HCT116 (cell line): ENCODE data around the gene CACNA2D3. TPM values are rescaled to one million over a fixed set of nuclear protein-coding genes. Genes with fewer than 3 reads are reported as not detected.

Experiments
- ATAC-seq: fragments of 200-7000 bp; cut with Tn5 transposase; 2 replicates; pipeline ENCODE4 v1.9.1; 2020; ENCODE audit warnings: mild to moderate bottlenecking, moderate library complexity
- BruUV-seq: library from RNA; stranded (reverse); fragments of 400-500 nt; replicated peaks from 2 replicates; lab custom pipeline; 2021; lab: Mats Ljungman, UMichigan
- CTCF ChIA-PET: fragments of 300-600 bp; sonication (Branson Sonifier 250); formaldehyde crosslinking; loops from one replicate; lab custom pipeline; 2021; ENCODE audit warnings: antibody characterized with exemption; lab: Charles Lee
- POLR2A ChIA-PET: fragments of 300-600, 350-600 bp; sonication (Branson Sonifier 250); formaldehyde crosslinking; loops from one replicate; lab custom pipeline; 2021; ENCODE audit warnings: antibody characterized with exemption; lab: Charles Lee
- RAD21 ChIA-PET, 2 experiments: fragments of 300-600 bp; sonication (Branson Sonifier 250); formaldehyde crosslinking; loops; one replicate each; lab custom pipeline; 2023; ENCODE audit warnings: low total read pairs in 2 of 2; ENCODE audit not compliant: uncharacterized antibody in 2 of 2, unreplicated experiment in 2 of 2, low non-redundant PET in 1 of 2; lab: Charles Lee
- DNase-seq: peaks from one replicate; pipeline ENCODE4 v3.0.0-alpha.2; 2010; ENCODE audit warnings: low read depth, low spot score
- H2AFZ ChIP-seq: fragments of 200-600 bp; shearing (Covaris generic), sonication (generic); 2 replicates; pipeline ENCODE4 v1.6.1; 2017; ENCODE audit warnings: low read depth, mixed run types, mixed read lengths, antibody characterized with exemption, low read length; ENCODE audit not compliant: poor library complexity, severe bottlenecking
- H3K27ac ChIP-seq: 2 replicates; pipeline ENCODE4 v1.5.1; 2012; ENCODE audit warnings: low read depth, low read length
- H3K27me3 ChIP-seq: fragments of 200-600 bp; sonication (generic); 2 replicates; pipeline ENCODE4 v1.6.1; 2016; ENCODE audit warnings: mixed run types, low read length, mixed read lengths; ENCODE audit not compliant: insufficient read depth
- H3K36me3 ChIP-seq, 2 experiments: fragments of 200-500 bp in 1 of 2; fragments of 200-600 bp in 1 of 2; sonication (Bioruptor generic) in 1 of 2; sonication (generic) in 1 of 2; 2 replicates each; pipeline versions ENCODE4 v1.5.1 to v1.6.1; 2014 to 2016; ENCODE audit warnings: low read length in 2 of 2, inconsistent platforms in 1 of 2, mixed read lengths in 1 of 2, mixed run types in 1 of 2; ENCODE audit not compliant: insufficient read depth in 2 of 2, control insufficient read depth in 1 of 2
- H3K4me1 ChIP-seq, 2 experiments: fragments of 200-600 bp in 1 of 2; sonication (generic) in 1 of 2; 2 replicates each; pipeline versions ENCODE4 v1.5.1 to v1.6.1; 2012 to 2017; ENCODE audit warnings: low read length in 2 of 2, inconsistent platforms in 1 of 2, mild to moderate bottlenecking in 1 of 2, mixed read lengths in 1 of 2, mixed run types in 1 of 2, moderate library complexity in 1 of 2; ENCODE audit not compliant: insufficient read depth in 2 of 2, control insufficient read depth in 1 of 2
- H3K4me2 ChIP-seq: fragments of 200-600 bp; sonication (generic); 2 replicates; pipeline ENCODE4 v1.6.1; 2017; ENCODE audit warnings: mixed run types, low read length, mixed read lengths
- H3K4me3 ChIP-seq, 2 experiments: fragments of 200-600 bp in 1 of 2; sonication (generic) in 1 of 2; replicated peaks in 1 of 2; 2 replicates each; pipeline ENCODE4 v1.5.1; 2011 to 2016; ENCODE audit warnings: low read length in 2 of 2, control low read depth in 1 of 2, low read depth in 1 of 2, mild to moderate bottlenecking in 1 of 2, mixed read lengths in 1 of 2, mixed run types in 1 of 2
- H3K79me2 ChIP-seq: fragments of 200-600 bp; sonication (generic); 2 replicates; pipeline ENCODE4 v1.6.1; 2017; ENCODE audit warnings: mild to moderate bottlenecking, mixed run types, low read length, moderate library complexity, mixed read lengths; ENCODE audit not compliant: insufficient read depth
- H3K9ac ChIP-seq: fragments of 200-600 bp; sonication (generic); 2 replicates; pipeline ENCODE4 v1.6.1; 2016; ENCODE audit warnings: low read length, mixed read lengths
- H3K9me2 ChIP-seq: fragments of 200-600 bp; sonication (generic), shearing (Covaris generic); 2 replicates; pipeline ENCODE4 v1.6.1; 2017; ENCODE audit warnings: mixed run types, mild to moderate bottlenecking, moderate library complexity; ENCODE audit not compliant: insufficient read depth
- H3K9me3 ChIP-seq, 2 experiments: fragments of 200-500 bp in 1 of 2; fragments of 200-600 bp in 1 of 2; sonication (Bioruptor generic) in 1 of 2; sonication (generic) in 1 of 2; 2 replicates each; pipeline ENCODE4 v1.6.1; 2014 to 2017; ENCODE audit warnings: low read length in 2 of 2, mixed read lengths in 2 of 2, inconsistent platforms in 1 of 2, low read depth in 1 of 2, mild to moderate bottlenecking in 1 of 2, mixed run types in 1 of 2, moderate library complexity in 1 of 2; ENCODE audit not compliant: control insufficient read depth in 1 of 2, insufficient read depth in 1 of 2
- H4K20me1 ChIP-seq: fragments of 200-600 bp; sonication (generic), shearing (Covaris generic); 2 replicates; pipeline ENCODE4 v1.6.1; 2017; ENCODE audit warnings: mixed run types, mild to moderate bottlenecking, moderate library complexity; ENCODE audit not compliant: insufficient read depth
- ATF3 ChIP-seq: IDR thresholded peaks from 2 replicates; pipeline ENCODE4 v1.6.1; 2012
- CBX3 ChIP-seq: IDR thresholded peaks from 2 replicates; pipeline ENCODE4 v1.6.1; 2012; ENCODE audit warnings: low read depth
- CEBPB ChIP-seq: IDR thresholded peaks from 2 replicates; pipeline ENCODE4 v1.6.1; 2012; ENCODE audit warnings: low read depth
- CTCF ChIP-seq, 3 experiments: fragments of 200-600 bp in 1 of 3; sonication (generic) in 1 of 3; IDR thresholded peaks in 2 of 3; conservative IDR thresholded peaks in 1 of 3; 2 replicates each; pipeline ENCODE4 v1.5.1; 2012 to 2017; ENCODE audit warnings: low read depth in 2 of 3, low read length in 2 of 3, antibody characterized with exemption in 1 of 3, borderline replicate concordance in 1 of 3, control low read depth in 1 of 3, mild to moderate bottlenecking in 1 of 3, mixed read lengths in 1 of 3, mixed run types in 1 of 3, moderate library complexity in 1 of 3; ENCODE audit not compliant: insufficient read depth in 1 of 3
- EGR1 ChIP-seq: IDR thresholded peaks from 2 replicates; pipeline ENCODE4 v1.6.1; 2012; ENCODE audit warnings: low read depth
- EZH2 ChIP-seq: fragments of 200-600 bp; sonication (generic); IDR thresholded peaks from 2 replicates; pipeline ENCODE4 v1.6.1; 2017; ENCODE audit warnings: antibody characterized with exemption, mixed run types
- EZH2phosphoT487 ChIP-seq: fragments of 200-600 bp; IDR thresholded peaks from 2 replicates; pipeline ENCODE4 v1.6.1; 2018; ENCODE audit warnings: antibody characterized with exemption, borderline replicate concordance
- FOSL1 ChIP-seq: IDR thresholded peaks from 2 replicates; pipeline ENCODE4 v1.6.1; 2012; ENCODE audit warnings: low read depth
- MAX ChIP-seq: IDR thresholded peaks from 2 replicates; pipeline ENCODE4 v1.6.1; 2012
- POLR2A ChIP-seq: IDR thresholded peaks from 2 replicates; pipeline ENCODE4 v1.7.0; 2011; ENCODE audit warnings: borderline replicate concordance; ENCODE audit not compliant: insufficient read depth, insufficient read length; ENCODE audit errors: extremely low read depth
- POLR2AphosphoS5 ChIP-seq: IDR thresholded peaks from 2 replicates; pipeline ENCODE4 v1.6.1; 2011; ENCODE audit warnings: mild to moderate bottlenecking, low read depth, low read length, moderate library complexity
- RAD21 ChIP-seq: IDR thresholded peaks from 2 replicates; pipeline ENCODE4 v1.6.1; 2012; ENCODE audit warnings: low read depth, mild to moderate bottlenecking
- REST ChIP-seq: IDR thresholded peaks from 2 replicates; pipeline ENCODE4 v1.6.1; 2012; ENCODE audit warnings: low read depth
- SIN3A ChIP-seq: IDR thresholded peaks from 2 replicates; pipeline ENCODE4 v1.6.1; 2012; ENCODE audit warnings: low read depth
- SP1 ChIP-seq: IDR thresholded peaks from 2 replicates; pipeline ENCODE4 v1.6.1; 2012; ENCODE audit warnings: low read depth
- TCF7L2 ChIP-seq: IDR thresholded peaks from 2 replicates; pipeline ENCODE4 v1.7.0; 2011; ENCODE audit warnings: borderline replicate concordance, inconsistent platforms; ENCODE audit not compliant: insufficient read depth, insufficient read length; ENCODE audit errors: extremely low read depth
- YY1 ChIP-seq: IDR thresholded peaks from 2 replicates; pipeline ENCODE4 v1.6.1; 2011; ENCODE audit warnings: low read length, low read depth, moderate library complexity, mild to moderate bottlenecking; ENCODE audit not compliant: insufficient replicate concordance; ENCODE audit errors: extremely low read depth
- ZFX ChIP-seq: fragments of 450-650 bp; IDR thresholded peaks from 2 replicates; pipeline ENCODE4 v1.6.1; 2017
- ZNF274 ChIP-seq: fragments of 200-500 bp; sonication (Bioruptor generic); IDR thresholded peaks from 2 replicates; pipeline ENCODE4 v1.6.1; 2014; ENCODE audit warnings: mild to moderate bottlenecking, low read depth, low read length, inconsistent platforms
- intact Hi-C: fragments of 100-400 bp; cut with micrococcal nuclease; formaldehyde crosslinking; loops from 2 replicates; pipeline ENCODE4 v1.10.0; 2022
- total RNA-seq: library from RNA; stranded (reverse); gene quantifications from one replicate; pipeline ENCODE4 v1.2.1, GENCODE V29; 2021; ENCODE audit not compliant: unreplicated experiment

CACNA2D3 gene
- total RNA-seq, 1 experiment from 2014 or later = 0.20 TPM

GRCh38 chr3:54905920-54906319 lies 783.6 kb downstream of the CACNA2D3 start:
- Histone ChIP-seq H3K27me3 (no peaks in the 10 kb centered on the region), H4K20me1 (no peaks in the 10 kb centered on the region), H3K4me2 (no peak overlapping the region), H3K9me2 (no peaks in the 10 kb centered on the region), H3K27ac (no peak overlapping the region), H3K36me3 (no peaks in the 10 kb centered on the region), H3K9ac (no peak overlapping the region), H2AFZ (no peak overlapping the region), H3K4me3 (no peak overlapping the region), H3K9me3 (peaks cover 0 to 5% of the 10 kb centered on the region in 2 experiments; a peak in 2 of 4 replicates), H3K4me1 (no peaks in the 10 kb centered on the region), H3K79me2 (no peaks in the 10 kb centered on the region)
- no peak for TF ChIP-seq CBX3
- TF ChIP-seq EGR1 = no peak
- TF ChIP-seq SP1 = no peak
- no peak for TF ChIP-seq EZH2
- no peak for TF ChIP-seq ATF3
- TF ChIP-seq ZNF274 = no peak
- TF ChIP-seq MAX = no peak
- TF ChIP-seq YY1 = no peak
- TF ChIP-seq POLR2A = no peak
- no peak for TF ChIP-seq CTCF (IDR thresholded peaks at IDR 0.05 in 2 of 3, conservative IDR thresholded peaks at IDR 0.05 in 1 of 3; ENCODE audit: borderline replicate concordance in 1 of 3, insufficient read depth in 1 of 3, low read depth in 2 of 3, low read length in 2 of 3)
- TF ChIP-seq REST = no peak
- no peak for TF ChIP-seq RAD21
- TF ChIP-seq ZFX = no peak
- TF ChIP-seq POLR2AphosphoS5 = no peak
- no peak for TF ChIP-seq EZH2phosphoT487
- TF ChIP-seq CEBPB = no peak
- no peak for TF ChIP-seq SIN3A
- TF ChIP-seq TCF7L2 = no peak
- no peak for TF ChIP-seq FOSL1
- BruUV-seq = no TSS peak
- intact Hi-C loops = no loop called here
- ChIA-PET RAD21 (no interaction called here), POLR2A (no interaction called here), CTCF (no interaction called here)
- DNase-seq = no peak
- ATAC-seq = no peak
